Right cardiac atrium (tissue), 5 donors: ENCODE data around the gene VENTX. TPM values are rescaled to one million over a fixed set of nuclear protein-coding genes. Genes with fewer than 3 reads are reported as not detected.

Experiments
- ATAC-seq, 2 donors: fragments of 200-7000 bp; cut with Tn5 transposase; one replicate each; pipeline versions ENCODE4 v1.8.0 to v1.9.1; 2020; ENCODE audit warnings: moderate library complexity in 2 of 2, mild to moderate bottlenecking in 1 of 2
- DNase-seq, 3 donors: peaks; one replicate each; pipeline ENCODE4 v3.0.0-alpha.2; 2020
- H3K27ac ChIP-seq: one replicate; pipeline ENCODE4 v1.5.1; 2013; ENCODE audit warnings: mild to moderate bottlenecking, low read length, control low read depth, moderate library complexity
- H3K27me3 ChIP-seq: one replicate; pipeline ENCODE4 v1.6.1; 2013; ENCODE audit not compliant: control insufficient read depth, insufficient read depth
- H3K4me1 ChIP-seq: one replicate; pipeline ENCODE4 v1.6.1; 2013; ENCODE audit warnings: low read length; ENCODE audit not compliant: control insufficient read depth, insufficient read depth
- H3K4me3 ChIP-seq: one replicate; pipeline ENCODE4 v1.5.1; 2013; ENCODE audit warnings: low read length, control low read depth
- H3K9me3 ChIP-seq: one replicate; pipeline ENCODE4 v1.6.1; 2013; ENCODE audit warnings: low read length; ENCODE audit not compliant: control insufficient read depth
- WGBS: extraction: QIAGEN DNeasy Blood & Tissue Kit; methylation state at CpG from one replicate; pipeline ENCODE4 v1.1.7; 2013; 5-methylcytosine and 5-hydroxymethylcytosine counted together
- intact Hi-C, 4 donors: fragments of 100-400 bp; cut with DNase I; formaldehyde crosslinking; loops; one replicate each; pipeline versions ENCODE4 v1.11.0 to v1.14.0; 2022 to 2023
- polyA plus RNA-seq: library from polyadenylated mRNA; stranded (reverse); fragments of 200-250 nt; gene quantifications from one replicate; pipeline ENCODE4 v1.2.3, GENCODE V29; 2013
- total RNA-seq, 4 donors: library from RNA; stranded (reverse); fragmentation: NEBNext Ultra II Directional; extraction: Animal tissue kit (Norgen Biotek cat#: 25700); gene quantifications; one replicate each; pipeline ENCODE4 v1.2.1, GENCODE V29; 2021
- donor health status: healthy with polysubstance abuse.
- donor health status: DM: no; HTN: yes; CAD: no.
- donor health status: DM: no; HTN: no; CAD: no.
- donor health status: DM: no; HTN: yes; CAD: no; lungs with severe emphysema.
- donor health status: DM: yes; HTN: yes; CAD: no.

The VENTX gene
- total and polyA plus RNA-seq, 5 donors: 0.45 to 0.89 (median 0.54) TPM

- Histone ChIP-seq H3K27ac (no peak overlapping the region), H3K4me3 (no peak overlapping the region), H3K4me1 (no peaks in the 10 kb centered on the region), H3K27me3 (no peaks in the 10 kb centered on the region), H3K9me3 (no peaks in the 10 kb centered on the region)
- DNase-seq (peak in 2 of 3 donors; percentile 35 to 39), ATAC-seq (no peak)
- 66% methylated on average over 25 of the region's 25 CpGs for WGBS
- intact Hi-C loops: no loop called here
These were observed 4.0 kb downstream of the VENTX start for GRCh38 chr10:133241501-133242205.

GRCh38 chr10:133242611-133243356 is 5.1 kb downstream of the VENTX start:
- 69% methylated on average over 27 of the region's 27 CpGs for WGBS

GRCh38 chr10:133243593-133243992 is 5.9 kb downstream of the VENTX start:
- Histone ChIP-seq H3K9me3 (no peaks in the 10 kb centered on the region), H3K27ac (no peak overlapping the region), H3K4me3 (no peak overlapping the region), H3K4me1 (no peaks in the 10 kb centered on the region), H3K27me3 (no peaks in the 10 kb centered on the region)
- ATAC-seq (no peak), DNase-seq (peak in 2 of 3 donors; percentile 33 to 39)
- WGBS: 70% methylated on average over 14 of the region's 14 CpGs
- intact Hi-C loops: no loop called here

More at GRCh38 chr10:133242611-133243356, 5.1 kb downstream of the VENTX start:
- no peaks in the 10 kb centered on the region for H3K9me3 ChIP-seq
- no peak overlapping the region for H3K27ac ChIP-seq
- H3K27me3 ChIP-seq: no peaks in the 10 kb centered on the region
- no peak overlapping the region for H3K4me3 ChIP-seq
- ATAC-seq: no peak
- intact Hi-C loops: no loop called here
- DNase-seq: peak in 2 of 3 donors; percentile 33
- no peaks in the 10 kb centered on the region for H3K4me1 ChIP-seq

- DNase-seq: peak in 2 of 3 donors; percentile 32 to 61
- no peak for ATAC-seq
- H3K9me3 ChIP-seq: no peaks in the 10 kb centered on the region
- H3K27me3 ChIP-seq: no peaks in the 10 kb centered on the region
- no peaks in the 10 kb centered on the region for H3K4me1 ChIP-seq
- H3K4me3 ChIP-seq: no peak overlapping the region
- intact Hi-C loops: no loop called here
- WGBS: 49% methylated on average over 33 of the region's 33 CpGs
- no peak overlapping the region for H3K27ac ChIP-seq
These were observed 8.0 kb downstream of the VENTX start for GRCh38 chr10:133245439-133246235.

GRCh38 chr10:133246236-133246626 is 8.6 kb downstream of the VENTX start:
- DNase-seq: no peak
- Histone ChIP-seq H3K4me1 (no peaks in the 10 kb centered on the region), H3K4me3 (no peak overlapping the region), H3K27ac (no peak overlapping the region), H3K27me3 (no peaks in the 10 kb centered on the region), H3K9me3 (no peaks in the 10 kb centered on the region)
- 53% methylated on average over 12 of the region's 12 CpGs for whole genome bisulfite sequencing
- ATAC-seq: no peak
- intact Hi-C loops: no loop called here

GRCh38 chr10:133247681-133248333 is 10.2 kb downstream of the VENTX start:
- Histone ChIP-seq H3K4me1 (no peaks in the 10 kb centered on the region), H3K9me3 (no peaks in the 10 kb centered on the region), H3K27me3 (no peaks in the 10 kb centered on the region), H3K4me3 (no peak overlapping the region), H3K27ac (no peak overlapping the region)
- WGBS: 56% methylated on average over 36 of the region's 36 CpGs
- intact Hi-C loops: no loop called here
- DNase-seq (no peak), ATAC-seq (peak in 1 of 2 donors; percentile 26)

GRCh38 chr10:133248334-133248715 is 10.7 kb downstream of the VENTX start:
- intact Hi-C loops: no loop called here
- Histone ChIP-seq H3K27ac (no peak overlapping the region), H3K9me3 (no peaks in the 10 kb centered on the region), H3K4me1 (no peaks in the 10 kb centered on the region), H3K27me3 (no peaks in the 10 kb centered on the region), H3K4me3 (no peak overlapping the region)
- ATAC-seq (no peak), DNase-seq (no peak)
- 78% methylated on average over 12 of the region's 12 CpGs for WGBS

GRCh38 chr10:133249094-133249780 is 11.6 kb downstream of the VENTX start:
- DNase-seq: no peak

GRCh38 chr10:133249975-133250754 is 12.5 kb downstream of the VENTX start:
- Histone ChIP-seq H3K4me1 (no peaks in the 10 kb centered on the region), H3K9me3 (no peaks in the 10 kb centered on the region), H3K4me3 (no peak overlapping the region), H3K27me3 (no peaks in the 10 kb centered on the region), H3K27ac (no peak overlapping the region)
- no peak for DNase-seq
- intact Hi-C loops: no loop called here
- WGBS: 58% methylated on average over 11 of the region's 11 CpGs
- no peak for ATAC-seq

More at GRCh38 chr10:133249094-133249780, 11.6 kb downstream of the VENTX start:
- no peak for ATAC-seq
- WGBS: 70% methylated on average over 21 of the region's 21 CpGs
- Histone ChIP-seq H3K27me3 (no peaks in the 10 kb centered on the region), H3K4me3 (no peak overlapping the region), H3K4me1 (no peaks in the 10 kb centered on the region), H3K9me3 (no peaks in the 10 kb centered on the region), H3K27ac (no peak overlapping the region)
- intact Hi-C loops: no loop called here
